ENCODE data around the gene AKAP13. TPM values are rescaled to one million over a fixed set of nuclear protein-coding genes. Genes with fewer than 3 reads are reported as not detected.

The AKAP13 gene
- total and polyA plus RNA-seq, 2 of the 13 experiments (the other 11 are each of a cell fraction or from before 2014, with no cell fraction given), result 6.7 to 27.1 TPM

DNA sequence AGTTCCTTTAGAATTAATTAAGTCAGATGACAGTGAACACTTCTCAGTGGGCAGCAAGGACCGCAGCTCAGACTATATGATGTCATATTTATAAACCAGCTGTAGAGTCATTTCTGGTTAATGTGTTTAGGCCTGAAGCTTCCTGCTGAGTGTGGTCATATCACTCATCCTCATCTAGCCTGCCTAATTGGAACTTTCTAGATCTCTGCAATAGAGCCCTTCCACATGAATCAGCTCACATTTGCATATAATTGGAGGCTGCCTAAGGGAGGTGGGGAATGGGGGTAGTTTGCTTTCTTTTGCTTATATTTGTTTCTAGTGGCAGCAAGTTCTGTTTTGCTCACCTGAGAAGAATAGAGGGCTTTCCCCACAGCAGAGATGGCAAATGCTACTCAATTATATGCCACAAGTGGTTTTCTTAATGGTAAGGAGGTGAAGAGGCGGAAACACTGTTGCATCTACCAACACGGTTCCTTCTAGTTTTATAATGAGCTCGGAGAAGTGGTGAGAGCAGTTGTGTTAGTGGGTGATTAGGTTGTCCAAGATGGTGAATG, 266.2 kb downstream of the AKAP13 start:
- DNase-seq (ENCODE audit: low spot score), result no peak
- ATAC-seq, result no peak
- Histone ChIP-seq H4K20me1 (ENCODE audit: insufficient read depth, low read length) (no peaks in the 10 kb centered on the region), H3K79me2 (ENCODE audit: insufficient read depth, low read length) (no peaks in the 10 kb centered on the region), H3K4me1 (ENCODE audit: insufficient read depth, low read length) (peaks cover 15% of the 10 kb centered on the region), H3K27me3 (ENCODE audit: control insufficient read depth in 1 of 2, insufficient read depth in 2 of 2, low read length in 2 of 2) (no peaks in the 10 kb centered on the region), H3K9me3 (ENCODE audit: low read length) (no peaks in the 10 kb centered on the region), H3K9ac (ENCODE audit: insufficient read depth, low read depth, low read length) (no peak overlapping the region), H2AFZ (ENCODE audit: low read length) (no peak overlapping the region), H3K27ac (ENCODE audit: extremely low read length, insufficient read depth, low read length) (no peak overlapping the region), H3K4me3 (replicated peaks in 1 of 3; ENCODE audit: insufficient read depth in 1 of 3, low read depth in 2 of 3, low read length in 3 of 3) (no peak overlapping the region), H3K36me3 (replicated peaks in 1 of 2; ENCODE audit: control insufficient read depth in 1 of 2, insufficient read depth in 2 of 2, low read length in 2 of 2) (peaks cover 2 to 9% of the 10 kb centered on the region in 2 experiments; a peak in 2 of 5 replicates), H3K4me2 (ENCODE audit: low read depth, low read length) (no peak overlapping the region)
- BruUV-seq (replicated peaks), result no TSS peak
- no peak for FAIRE-seq
- intact Hi-C loops (cut with micrococcal nuclease; ENCODE audit: unreplicated experiment), result no loop called here
- ChIA-PET POLR2A (no interaction called here), CTCF (ENCODE audit: low intra/inter-chr PET ratio, low total read pairs) (no interaction called here)
- WGBS (ENCODE audit: low lambda C conversion rate), result 96% methylated on average over 4 of the region's 4 CpGs
- TF ChIP-seq ERF (CRISPR knock-in tag; IDR thresholded peaks at IDR 0.05) (no peak), SMYD3 (CRISPR knock-in tag; IDR thresholded peaks at IDR 0.05) (no peak), ZNF136 (CRISPR knock-in tag; IDR thresholded peaks at IDR 0.05; ENCODE audit: low read depth) (no peak), EED (CRISPR knock-in tag; IDR thresholded peaks at IDR 0.05) (no peak), ZNF496 (CRISPR knock-in tag; IDR thresholded peaks at IDR 0.05; ENCODE audit: insufficient replicate concordance) (no peak), ZNF674 (CRISPR knock-in tag; IDR thresholded peaks at IDR 0.05; ENCODE audit: low read depth) (no peak), TAF15 (IDR thresholded peaks at IDR 0.05; ENCODE audit: low read depth, low read length, poor library complexity, severe bottlenecking) (no peak)
- TF ChIP-seq, protein P1, sequence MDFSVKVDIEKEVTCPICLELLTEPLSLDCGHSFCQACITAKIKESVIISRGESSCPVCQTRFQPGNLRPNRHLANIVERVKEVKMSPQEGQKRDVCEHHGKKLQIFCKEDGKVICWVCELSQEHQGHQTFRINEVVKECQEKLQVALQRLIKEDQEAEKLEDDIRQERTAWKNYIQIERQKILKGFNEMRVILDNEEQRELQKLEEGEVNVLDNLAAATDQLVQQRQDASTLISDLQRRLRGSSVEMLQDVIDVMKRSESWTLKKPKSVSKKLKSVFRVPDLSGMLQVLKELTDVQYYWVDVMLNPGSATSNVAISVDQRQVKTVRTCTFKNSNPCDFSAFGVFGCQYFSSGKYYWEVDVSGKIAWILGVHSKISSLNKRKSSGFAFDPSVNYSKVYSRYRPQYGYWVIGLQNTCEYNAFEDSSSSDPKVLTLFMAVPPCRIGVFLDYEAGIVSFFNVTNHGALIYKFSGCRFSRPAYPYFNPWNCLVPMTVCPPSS (IDR thresholded peaks at IDR 0.05), result no peak
- in situ Hi-C loops (cut with HindIII; ENCODE audit: extremely low pct_ligation_motif_present, low pct_unique_long_range_greater_than_20kb), result no loop called here
